ENCODE measurements around the gene MMP24OS.
"Not testable (repeated sequence)": the region's sequence is repeated elsewhere in the genome, so short reads cannot be mapped to it uniquely, and the experiment has no call there.

The MMP24OS gene

DNA sequence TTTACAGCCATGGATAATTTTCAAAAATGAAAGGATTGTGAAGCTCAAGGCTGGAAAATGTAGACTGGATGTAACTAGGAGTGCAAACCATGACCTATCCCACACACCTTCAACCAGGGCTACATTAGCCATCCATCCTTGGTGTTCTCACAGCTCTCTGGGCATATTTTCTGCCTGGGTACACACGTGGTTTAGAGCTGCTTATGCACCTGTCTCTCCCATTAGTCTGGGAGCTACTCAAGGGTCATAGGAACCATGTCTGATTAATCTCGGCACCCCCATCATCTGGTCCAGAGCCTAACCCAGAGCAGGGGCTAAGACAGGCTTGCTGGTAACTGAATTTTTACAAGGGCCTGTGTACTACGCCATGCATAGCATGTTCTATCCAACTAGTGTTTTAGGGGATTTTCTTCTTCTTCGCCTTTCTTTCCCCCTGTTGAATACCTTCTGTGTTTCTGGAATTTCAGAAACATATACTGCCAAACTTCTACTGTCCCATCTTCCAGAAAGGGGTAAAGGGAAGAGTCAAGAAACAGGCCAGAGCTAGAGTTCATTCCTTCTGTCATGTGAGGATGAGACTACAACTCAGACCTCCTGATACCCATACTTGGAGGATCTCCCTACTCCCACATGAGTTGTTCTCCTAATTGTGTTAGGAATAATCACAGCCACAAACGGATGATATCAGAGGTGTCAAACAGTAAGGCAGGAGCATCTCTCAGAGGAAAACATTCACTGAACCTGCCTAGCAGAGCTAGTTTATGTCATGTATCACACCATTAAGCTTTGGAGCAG, 39.7 kb upstream of the MMP24OS start:
- Histone ChIP-seq H3K36me3 (ENCODE audit: control insufficient read depth, insufficient read depth, low read length, severe bottlenecking) (no peaks in the 10 kb centered on the region), H3K9me3 (ENCODE audit: control insufficient read depth, low read length) (no peaks in the 10 kb centered on the region), H3K4me3 (ENCODE audit: low read length) (no peak overlapping the region), H3K4me1 (ENCODE audit: control insufficient read depth, insufficient read depth, low read length) (peaks cover 63% of the 10 kb centered on the region), H3K27me3 (replicated peaks; ENCODE audit: control insufficient read depth, insufficient read depth, low read length) (no peaks in the 10 kb centered on the region), H3K9ac (ENCODE audit: low read length) (no peak overlapping the region)
- DNase-seq (ENCODE audit: low read depth): no peak

DNA sequence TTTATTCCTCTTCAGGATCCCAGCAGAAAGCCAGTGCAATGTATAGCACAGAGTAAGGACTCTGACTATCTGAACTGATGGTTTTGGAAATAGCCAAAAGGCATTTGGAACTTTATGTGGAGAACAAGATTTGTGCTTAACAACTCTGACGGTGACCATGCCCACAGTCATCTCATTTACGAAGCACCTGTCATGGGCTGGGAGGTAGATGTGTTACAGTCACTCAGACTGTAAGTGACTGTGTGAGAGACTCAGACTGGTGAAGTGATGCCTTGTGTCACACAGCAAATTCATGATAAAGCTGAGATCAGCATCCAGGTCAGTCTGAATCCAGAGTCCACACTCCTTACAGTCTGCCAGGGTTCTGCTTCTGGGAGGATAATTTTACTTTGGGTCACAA, 38.2 kb upstream of the MMP24OS start:
- H3K9me3 ChIP-seq (ENCODE audit: control insufficient read depth, low read length): no peaks in the 10 kb centered on the region
- peaks cover 72% of the 10 kb centered on the region for H3K4me1 ChIP-seq (ENCODE audit: control insufficient read depth, insufficient read depth, low read length)
- H3K27me3 ChIP-seq (replicated peaks; ENCODE audit: control insufficient read depth, insufficient read depth, low read length): no peaks in the 10 kb centered on the region
- DNase-seq (ENCODE audit: low read depth): no peak
- no peak overlapping the region for H3K4me3 ChIP-seq (ENCODE audit: low read length)
- no peaks in the 10 kb centered on the region for H3K36me3 ChIP-seq (ENCODE audit: control insufficient read depth, insufficient read depth, low read length, severe bottlenecking)
- peak overlapping the region; percentile 14 for H3K9ac ChIP-seq (ENCODE audit: low read length)

GRCh38 chr20:35315632-35316020, 37.7 kb upstream of the MMP24OS start:
- Histone ChIP-seq H3K4me1 (ENCODE audit: control insufficient read depth, insufficient read depth, low read length) (peaks cover 68% of the 10 kb centered on the region), H3K9ac (ENCODE audit: low read length) (peak overlapping the region; percentile 59)
- DNase-seq (ENCODE audit: low read depth); H3K9me3 ChIP-seq (ENCODE audit: control insufficient read depth, low read length); H3K27me3 ChIP-seq (replicated peaks; ENCODE audit: control insufficient read depth, insufficient read depth, low read length); H3K4me3 ChIP-seq (ENCODE audit: low read length); H3K36me3 ChIP-seq (ENCODE audit: control insufficient read depth, insufficient read depth, low read length, severe bottlenecking): not testable (repeated sequence)

DNA sequence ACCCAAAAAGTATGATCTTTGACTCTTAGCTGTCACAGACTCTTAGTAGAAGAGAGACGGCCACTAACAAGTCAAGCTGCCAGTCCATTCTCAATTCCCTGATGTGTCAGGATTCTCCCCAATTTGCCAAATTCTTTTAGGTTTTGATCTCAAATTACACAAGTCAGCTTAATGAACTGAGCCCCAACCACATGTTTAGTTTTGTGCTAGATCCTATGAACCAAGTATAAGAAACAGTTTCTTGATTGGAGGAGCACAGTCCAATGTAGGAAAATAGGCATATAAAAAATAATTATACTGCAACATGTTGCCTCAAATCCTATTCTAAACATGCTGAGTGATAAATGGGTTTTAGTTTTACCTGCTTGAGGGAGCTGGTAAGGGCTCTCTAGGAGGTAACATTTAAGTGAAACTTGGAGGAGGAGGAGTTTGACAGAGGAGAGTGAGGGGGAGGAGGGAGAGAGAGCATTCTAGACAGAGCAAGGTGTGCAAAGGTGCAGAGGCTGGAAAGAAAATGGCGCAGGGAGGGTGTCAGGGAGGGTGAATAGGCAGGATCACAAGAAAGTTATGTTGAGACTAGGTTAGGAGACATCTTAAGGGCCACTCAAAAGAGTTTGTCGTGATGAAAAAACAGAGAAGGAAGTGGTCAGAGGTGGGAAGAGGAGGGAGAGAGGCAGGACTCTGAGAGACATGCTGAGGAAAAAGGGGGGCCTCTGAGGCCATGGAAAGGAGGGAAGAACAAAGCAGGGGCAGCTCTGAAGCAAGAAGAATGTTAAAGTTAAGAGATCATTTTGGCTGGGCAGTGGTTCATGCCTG, 37.1 kb upstream of the MMP24OS start:
- Histone ChIP-seq H3K9ac (ENCODE audit: low read length) (peak overlapping the region; percentile 59), H3K4me3 (ENCODE audit: low read length) (peak overlapping the region; percentile 34)
- DNase-seq (ENCODE audit: low read depth): no peak

GRCh38 chr20:35312318-35312717, 34.4 kb upstream of the MMP24OS start:
- no peaks in the 10 kb centered on the region for H3K27me3 ChIP-seq (replicated peaks; ENCODE audit: control insufficient read depth, insufficient read depth, low read length)
- DNase-seq (ENCODE audit: low read depth): peak; percentile 86
- no peaks in the 10 kb centered on the region for H3K9me3 ChIP-seq (ENCODE audit: control insufficient read depth, low read length)
- H3K9ac ChIP-seq (ENCODE audit: low read length): no peak overlapping the region
- H3K36me3 ChIP-seq (ENCODE audit: control insufficient read depth, insufficient read depth, low read length, severe bottlenecking): no peaks in the 10 kb centered on the region
- H3K4me1 ChIP-seq (ENCODE audit: control insufficient read depth, insufficient read depth, low read length): peaks cover 54% of the 10 kb centered on the region
- H3K4me3 ChIP-seq (ENCODE audit: low read length): no peak overlapping the region

More for the DNA sequence above, 37.1 kb upstream of the MMP24OS start:
- H3K9me3 ChIP-seq (ENCODE audit: control insufficient read depth, low read length): no peaks in the 10 kb centered on the region
- H3K36me3 ChIP-seq (ENCODE audit: control insufficient read depth, insufficient read depth, low read length, severe bottlenecking): no peaks in the 10 kb centered on the region
- H3K4me1 ChIP-seq (ENCODE audit: control insufficient read depth, insufficient read depth, low read length): peaks cover 62% of the 10 kb centered on the region
- H3K27me3 ChIP-seq (replicated peaks; ENCODE audit: control insufficient read depth, insufficient read depth, low read length): no peaks in the 10 kb centered on the region

DNA sequence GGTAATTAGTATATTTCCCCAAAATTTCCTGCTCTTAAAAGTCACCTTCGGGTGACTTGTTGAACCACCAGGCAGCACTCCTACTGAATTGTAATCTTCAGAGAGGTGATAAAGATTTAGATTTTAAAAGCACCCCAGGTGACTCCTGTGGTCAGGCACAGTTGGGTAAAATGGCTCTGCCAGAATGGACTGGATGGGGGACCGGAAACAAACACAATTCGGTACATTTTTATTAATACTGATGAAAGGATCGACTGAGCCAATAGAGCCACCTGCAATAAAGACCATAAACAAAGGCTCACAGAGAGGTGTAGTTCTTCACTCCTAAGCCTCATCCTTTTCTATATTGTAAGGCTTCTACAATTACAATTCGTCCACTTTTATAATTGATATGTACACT, 33.9 kb upstream of the MMP24OS start:
- no peak overlapping the region for H3K9ac ChIP-seq (ENCODE audit: low read length)
- H3K9me3 ChIP-seq (ENCODE audit: control insufficient read depth, low read length): no peaks in the 10 kb centered on the region
- DNase-seq (ENCODE audit: low read depth): no peak
- H3K27me3 ChIP-seq (replicated peaks; ENCODE audit: control insufficient read depth, insufficient read depth, low read length): no peaks in the 10 kb centered on the region
- H3K36me3 ChIP-seq (ENCODE audit: control insufficient read depth, insufficient read depth, low read length, severe bottlenecking): no peaks in the 10 kb centered on the region
- H3K4me3 ChIP-seq (ENCODE audit: low read length): no peak overlapping the region
- peaks cover 59% of the 10 kb centered on the region for H3K4me1 ChIP-seq (ENCODE audit: control insufficient read depth, insufficient read depth, low read length)

DNA sequence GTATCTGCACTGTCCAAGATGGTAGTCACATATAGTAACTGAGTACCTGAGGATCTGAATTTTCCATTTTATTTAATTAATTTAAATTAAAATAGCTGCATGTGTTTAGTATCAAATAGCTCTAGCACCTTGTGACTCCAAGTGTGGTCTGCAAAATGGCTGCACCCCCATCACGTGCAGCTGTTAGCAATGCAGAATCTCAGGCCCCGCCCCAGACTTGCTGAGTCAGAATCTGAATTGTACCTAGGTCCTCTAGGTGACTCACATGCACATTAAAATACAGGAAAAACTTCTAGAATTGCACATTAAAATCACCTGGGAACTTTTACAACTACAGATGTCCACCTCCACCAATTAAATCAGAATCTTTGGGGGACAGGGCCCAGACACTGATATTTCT, 33.5 kb upstream of the MMP24OS start:
- no peaks in the 10 kb centered on the region for H3K27me3 ChIP-seq (replicated peaks; ENCODE audit: control insufficient read depth, insufficient read depth, low read length)
- H3K4me1 ChIP-seq (ENCODE audit: control insufficient read depth, insufficient read depth, low read length): peaks cover 63% of the 10 kb centered on the region
- DNase-seq (ENCODE audit: low read depth): no peak

GRCh38 chr20:35307666-35308653, 30.0 kb upstream of the MMP24OS start:
- Histone ChIP-seq H3K9me3 (ENCODE audit: control insufficient read depth, low read length) (no peaks in the 10 kb centered on the region), H3K4me3 (ENCODE audit: low read length) (peak overlapping the region; percentile 2), H3K27me3 (replicated peaks; ENCODE audit: control insufficient read depth, insufficient read depth, low read length) (no peaks in the 10 kb centered on the region), H3K9ac (ENCODE audit: low read length) (peak overlapping the region; percentile 73), H3K36me3 (ENCODE audit: control insufficient read depth, insufficient read depth, low read length, severe bottlenecking) (peaks cover 4% of the 10 kb centered on the region), H3K4me1 (ENCODE audit: control insufficient read depth, insufficient read depth, low read length) (peaks cover 73% of the 10 kb centered on the region)
- peak; percentile 39 for DNase-seq (ENCODE audit: low read depth)

More for the DNA sequence above, 33.5 kb upstream of the MMP24OS start:
- Histone ChIP-seq H3K36me3 (ENCODE audit: control insufficient read depth, insufficient read depth, low read length, severe bottlenecking) (peaks cover 3% of the 10 kb centered on the region), H3K4me3 (ENCODE audit: low read length) (no peak overlapping the region), H3K9me3 (ENCODE audit: control insufficient read depth, low read length) (no peaks in the 10 kb centered on the region), H3K9ac (ENCODE audit: low read length) (no peak overlapping the region)

DNA sequence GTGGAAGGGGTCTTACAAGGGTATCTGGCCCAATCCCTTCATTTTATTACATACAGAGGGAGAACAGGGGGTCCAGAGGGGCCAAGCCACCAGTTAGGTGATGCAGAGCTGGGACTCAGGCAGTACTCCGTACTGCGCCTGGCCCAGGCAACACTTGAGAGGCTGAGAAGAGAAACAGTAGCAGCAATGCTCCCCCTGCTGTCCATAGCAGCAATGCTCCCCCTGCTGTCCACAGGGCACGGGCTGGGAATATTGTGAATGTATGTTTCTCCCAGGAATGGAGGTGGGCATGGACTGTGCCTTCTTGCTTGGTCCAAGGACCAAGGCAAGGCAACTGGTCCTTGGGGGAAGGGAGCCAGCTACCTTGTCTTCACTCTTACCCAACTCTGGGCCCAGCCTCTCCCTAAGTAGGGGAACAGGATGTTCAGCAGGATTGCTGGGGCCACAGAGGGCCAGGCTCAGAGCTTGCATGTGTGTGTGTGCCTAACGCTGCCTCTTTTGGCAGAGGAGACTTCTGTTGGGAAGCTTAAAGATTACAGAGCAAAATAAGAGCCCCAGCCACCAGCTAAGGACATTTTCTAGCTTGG, 29.1 kb upstream of the MMP24OS start:
- Histone ChIP-seq H3K4me3 (ENCODE audit: low read length) (no peak overlapping the region), H3K27me3 (replicated peaks; ENCODE audit: control insufficient read depth, insufficient read depth, low read length) (no peaks in the 10 kb centered on the region), H3K9ac (ENCODE audit: low read length) (peak overlapping the region; percentile 78), H3K4me1 (ENCODE audit: control insufficient read depth, insufficient read depth, low read length) (peaks cover 68% of the 10 kb centered on the region), H3K36me3 (ENCODE audit: control insufficient read depth, insufficient read depth, low read length, severe bottlenecking) (peaks cover 4% of the 10 kb centered on the region), H3K9me3 (ENCODE audit: control insufficient read depth, low read length) (no peaks in the 10 kb centered on the region)
- DNase-seq (ENCODE audit: low read depth): peak; percentile 66

DNA sequence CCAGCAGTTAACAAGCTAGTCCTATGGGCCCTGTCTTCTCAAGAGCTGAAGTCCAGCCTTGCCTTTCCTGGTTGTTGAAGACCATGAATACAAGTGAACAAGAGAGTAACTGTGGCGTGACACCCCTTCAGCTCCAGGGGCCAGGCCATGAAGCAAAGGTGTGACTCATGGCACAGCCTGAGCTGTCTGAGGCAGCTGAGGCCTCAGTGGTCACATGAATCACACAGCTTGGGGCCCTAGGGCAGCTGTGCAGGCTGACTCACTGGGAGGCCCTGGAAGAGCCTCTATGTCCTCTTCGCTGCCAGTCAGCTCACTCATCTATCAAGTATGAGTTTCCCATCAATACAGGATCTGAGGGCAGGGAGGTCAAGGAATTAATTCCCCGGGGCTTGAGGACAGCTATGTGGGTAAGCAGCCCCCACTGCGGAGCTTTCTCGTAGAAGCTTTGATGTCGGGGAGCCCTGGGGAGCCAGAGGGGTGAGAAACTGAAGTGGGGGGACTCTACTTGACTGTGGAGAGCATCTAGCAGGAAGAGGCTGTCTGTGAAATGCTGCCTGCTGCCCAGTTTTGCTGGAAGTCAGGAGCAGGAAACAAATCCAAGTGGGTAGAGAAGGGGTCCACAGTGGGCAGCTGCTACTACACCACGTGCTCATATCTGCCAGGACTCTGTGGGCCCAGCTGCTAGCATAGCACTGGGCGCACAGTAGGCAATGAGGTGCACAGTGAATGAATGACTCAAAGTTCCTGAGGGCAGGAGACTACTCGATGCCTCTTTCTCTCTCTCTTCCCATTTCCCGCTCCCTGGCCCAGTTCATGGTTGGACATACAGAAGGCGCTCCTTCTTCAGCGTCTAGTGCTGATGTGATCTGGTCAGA, 28.0 kb upstream of the MMP24OS start:
- H3K4me3 ChIP-seq (ENCODE audit: low read length): peak overlapping the region; percentile 21
- DNase-seq (ENCODE audit: low read depth): peak; percentile 98
- H3K27me3 ChIP-seq (replicated peaks; ENCODE audit: control insufficient read depth, insufficient read depth, low read length): no peaks in the 10 kb centered on the region
- H3K36me3 ChIP-seq (ENCODE audit: control insufficient read depth, insufficient read depth, low read length, severe bottlenecking): peaks cover 4% of the 10 kb centered on the region
- no peaks in the 10 kb centered on the region for H3K9me3 ChIP-seq (ENCODE audit: control insufficient read depth, low read length)
- H3K4me1 ChIP-seq (ENCODE audit: control insufficient read depth, insufficient read depth, low read length): peaks cover 63% of the 10 kb centered on the region
- peak overlapping the region; percentile 78 for H3K9ac ChIP-seq (ENCODE audit: low read length)
